Liver (tissue), 3 donors: ENCODE measurements around the gene JMY.

ENCODE experiments used
- EGR1 ChIP-seq, 2 donors: IDR thresholded peaks; 2 replicates each; pipeline ENCODE4 v1.6.1; 2016 to 2018; ENCODE audit warnings: antibody characterized with exemption in 2 of 2, low read depth in 2 of 2
- FOXA1 ChIP-seq: IDR thresholded peaks from 2 replicates; pipeline ENCODE4 v1.6.1; 2016; ENCODE audit warnings: antibody characterized with exemption
- GABPA ChIP-seq, 2 donors: IDR thresholded peaks in 1 of 2; conservative IDR thresholded peaks in 1 of 2; 2 replicates each; pipeline ENCODE4 v1.6.1; 2016; ENCODE audit warnings: antibody characterized with exemption in 2 of 2, mild to moderate bottlenecking in 1 of 2, moderate library complexity in 1 of 2
- HNF4A ChIP-seq, 2 donors: conservative IDR thresholded peaks; 2 replicates each; pipeline ENCODE4 v1.6.1; 2016; ENCODE audit warnings: antibody characterized with exemption in 2 of 2, mild to moderate bottlenecking in 2 of 2
- JUND ChIP-seq, 2 donors: IDR thresholded peaks; 2 replicates each; pipeline ENCODE4 v1.6.1; 2016; ENCODE audit warnings: antibody characterized with exemption in 2 of 2
- MAX ChIP-seq: IDR thresholded peaks from 2 replicates; pipeline ENCODE4 v1.6.1; 2016; ENCODE audit warnings: antibody characterized with exemption
- NR2F2 ChIP-seq: IDR thresholded peaks from 2 replicates; pipeline ENCODE4 v1.6.1; 2016; ENCODE audit warnings: antibody characterized with exemption
- RAD21 ChIP-seq, 2 donors: IDR thresholded peaks; 2 replicates each; pipeline ENCODE4 v1.6.1; 2016; ENCODE audit warnings: antibody characterized with exemption in 2 of 2, mild to moderate bottlenecking in 2 of 2
- REST ChIP-seq: IDR thresholded peaks from 2 replicates; pipeline ENCODE4 v1.6.1; 2016; ENCODE audit warnings: antibody characterized with exemption, mild to moderate bottlenecking
- SP1 ChIP-seq: IDR thresholded peaks from 2 replicates; pipeline ENCODE4 v1.6.1; 2018; ENCODE audit warnings: antibody characterized with exemption, mild to moderate bottlenecking
- TAF1 ChIP-seq: conservative IDR thresholded peaks from 2 replicates; pipeline ENCODE4 v1.6.1; 2016; ENCODE audit warnings: antibody characterized with exemption, mild to moderate bottlenecking
- YY1 ChIP-seq: IDR thresholded peaks from 2 replicates; pipeline ENCODE4 v1.6.1; 2016; ENCODE audit warnings: antibody characterized with exemption, mild to moderate bottlenecking
- TF ChIP-seq, protein P1 (sequence below): fragments of 150-350 bp; IDR thresholded peaks from 2 replicates; pipeline ENCODE4 v1.5.1; 2017; ENCODE audit warnings: improper control_type of control experiment, low read depth, low read length; ENCODE audit not compliant: missing input control
- TF ChIP-seq, protein P2 (sequence below): IDR thresholded peaks from 2 replicates; pipeline ENCODE4 v1.6.1; 2016; ENCODE audit warnings: antibody characterized with exemption
- donor health status: healthy.
- donor health status: healthy.

DNA sequence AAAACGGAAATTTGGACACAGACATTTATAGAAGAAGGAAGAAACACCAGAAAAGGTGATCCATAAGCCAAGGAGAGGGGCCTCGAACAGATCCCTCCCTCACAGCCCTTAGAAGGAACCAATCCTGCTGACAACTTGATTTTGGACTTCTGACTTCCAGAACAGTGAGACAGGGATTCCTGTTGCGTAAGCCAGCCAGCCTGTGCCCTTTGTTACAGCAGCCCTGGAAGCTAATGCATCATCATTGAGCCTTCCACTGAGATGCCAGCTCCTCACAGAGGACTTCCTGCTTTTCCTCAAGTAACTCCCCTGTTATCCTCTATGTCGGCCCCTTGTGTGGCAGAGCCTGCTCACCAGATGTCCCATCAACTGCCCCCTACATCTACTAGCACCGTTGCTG is 94.1 kb downstream of the JMY start:
- TF ChIP-seq, protein P1, sequence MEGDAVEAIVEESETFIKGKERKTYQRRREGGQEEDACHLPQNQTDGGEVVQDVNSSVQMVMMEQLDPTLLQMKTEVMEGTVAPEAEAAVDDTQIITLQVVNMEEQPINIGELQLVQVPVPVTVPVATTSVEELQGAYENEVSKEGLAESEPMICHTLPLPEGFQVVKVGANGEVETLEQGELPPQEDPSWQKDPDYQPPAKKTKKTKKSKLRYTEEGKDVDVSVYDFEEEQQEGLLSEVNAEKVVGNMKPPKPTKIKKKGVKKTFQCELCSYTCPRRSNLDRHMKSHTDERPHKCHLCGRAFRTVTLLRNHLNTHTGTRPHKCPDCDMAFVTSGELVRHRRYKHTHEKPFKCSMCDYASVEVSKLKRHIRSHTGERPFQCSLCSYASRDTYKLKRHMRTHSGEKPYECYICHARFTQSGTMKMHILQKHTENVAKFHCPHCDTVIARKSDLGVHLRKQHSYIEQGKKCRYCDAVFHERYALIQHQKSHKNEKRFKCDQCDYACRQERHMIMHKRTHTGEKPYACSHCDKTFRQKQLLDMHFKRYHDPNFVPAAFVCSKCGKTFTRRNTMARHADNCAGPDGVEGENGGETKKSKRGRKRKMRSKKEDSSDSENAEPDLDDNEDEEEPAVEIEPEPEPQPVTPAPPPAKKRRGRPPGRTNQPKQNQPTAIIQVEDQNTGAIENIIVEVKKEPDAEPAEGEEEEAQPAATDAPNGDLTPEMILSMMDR: no peak
- no peak for TF ChIP-seq REST
- no peak for TF ChIP-seq TAF1
- no peak for TF ChIP-seq NR2F2
- TF ChIP-seq EGR1 (IDR thresholded peaks at IDR 0.05; ENCODE audit: low read depth in 2 of 2): no peak
- TF ChIP-seq FOXA1: no peak
- TF ChIP-seq, protein P2, sequence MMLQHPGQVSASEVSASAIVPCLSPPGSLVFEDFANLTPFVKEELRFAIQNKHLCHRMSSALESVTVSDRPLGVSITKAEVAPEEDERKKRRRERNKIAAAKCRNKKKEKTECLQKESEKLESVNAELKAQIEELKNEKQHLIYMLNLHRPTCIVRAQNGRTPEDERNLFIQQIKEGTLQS: no peak
- no peak for TF ChIP-seq SP1
- no peak for TF ChIP-seq GABPA (IDR thresholded peaks at IDR 0.05 in 1 of 2, conservative IDR thresholded peaks at IDR 0.05 in 1 of 2)
- TF ChIP-seq HNF4A (conservative IDR thresholded peaks at IDR 0.05): no peak
- TF ChIP-seq YY1: no peak
- TF ChIP-seq JUND (IDR thresholded peaks at IDR 0.05): no peak
- TF ChIP-seq MAX: no peak
- no peak for TF ChIP-seq RAD21 (IDR thresholded peaks at IDR 0.05)
